HT-29 (cell line): ENCODE results near the gene GOLGA6L26. TPM values are rescaled to one million over a fixed set of nuclear protein-coding genes. Genes with fewer than 3 reads are reported as not detected.
"Not testable (repeated sequence)": the region's sequence is repeated elsewhere in the genome, so short reads cannot be mapped to it uniquely, and the experiment has no call there.

Source experiments
- DNase-seq: peaks from one replicate; pipeline ENCODE4 v3.0.0-alpha.2; 2015; ENCODE audit warnings: low spot score
- total RNA-seq: library from RNA; depleted of rRNA; stranded (reverse); fragments of >200 nt; shearing (Covaris generic); gene quantifications from 2 replicates; pipeline ENCODE4 v1.2.3, GENCODE V29; 2014; rRNA removed

The GOLGA6L26 gene
- not detected in 2 replicates for total RNA-seq

GRCh38 chr15:23334096-23334495 is at the start of gene GOLGA6L26:
GOLGA6L26 (minus strand) TSS chr15:23334196; CDS start chr15:23334135, 61 bp downstream.
- DNase-seq: not testable (repeated sequence)

- not testable (repeated sequence) for DNase-seq
Measured at GRCh38 chr15:23381192-23381591, 47.2 kb upstream of the GOLGA6L26 start.

- DNase-seq: not testable (repeated sequence)
Measured at GRCh38 chr15:23380700-23381099, 46.7 kb upstream of the GOLGA6L26 start.

GRCh38 chr15:23378946-23379345 is 45.0 kb upstream of the GOLGA6L26 start:
- DNase-seq: not testable (repeated sequence)

GRCh38 chr15:23374226-23374625 is 40.2 kb upstream of the GOLGA6L26 start:
- DNase-seq: not testable (repeated sequence)

- not testable (repeated sequence) for DNase-seq
Measured at GRCh38 chr15:23372891-23373600, 39.0 kb upstream of the GOLGA6L26 start.

- no peak for DNase-seq
Measured at GRCh38 chr15:23372284-23372683, 38.3 kb upstream of the GOLGA6L26 start.

- DNase-seq: not testable (repeated sequence)
Measured at GRCh38 chr15:23371868-23372267, 37.9 kb upstream of the GOLGA6L26 start.

- not testable (repeated sequence) for DNase-seq
Measured at GRCh38 chr15:23371134-23371533, 37.1 kb upstream of the GOLGA6L26 start.

- no peak for DNase-seq
Measured at GRCh38 chr15:23370578-23370977, 36.6 kb upstream of the GOLGA6L26 start.

GRCh38 chr15:23364261-23364660 is 30.3 kb upstream of the GOLGA6L26 start:
- not testable (repeated sequence) for DNase-seq

- not testable (repeated sequence) for DNase-seq
Measured at GRCh38 chr15:23362622-23363021, 28.6 kb upstream of the GOLGA6L26 start.

GRCh38 chr15:23354448-23354847 is 20.5 kb upstream of the GOLGA6L26 start, which contains the start of gene GOLGA8S:
GOLGA8S (plus strand) TSS chr15:23354748; CDS start chr15:23354810, 62 bp downstream.
- not testable (repeated sequence) for DNase-seq

- DNase-seq: not testable (repeated sequence)
Measured at GRCh38 chr15:23311233-23311632, 22.8 kb downstream of the GOLGA6L26 start.

GRCh38 chr15:23305921-23306320 is 28.1 kb downstream of the GOLGA6L26 start:
- not testable (repeated sequence) for DNase-seq

GRCh38 chr15:23304805-23305204 is 29.2 kb downstream of the GOLGA6L26 start:
- peak; percentile 0 for DNase-seq

GRCh38 chr15:23304267-23304666 is 29.7 kb downstream of the GOLGA6L26 start:
- peak; percentile 18 for DNase-seq

- DNase-seq: peak; percentile 42
Measured at GRCh38 chr15:23303654-23304053, 30.3 kb downstream of the GOLGA6L26 start.

GRCh38 chr15:23303246-23303645 is 30.8 kb downstream of the GOLGA6L26 start:
- DNase-seq: not testable (repeated sequence)
